ENCODE data around the gene SORCS3.

Gene SORCS3

GRCh38 chr10:105148921-105149320 lies 507.8 kb downstream of the SORCS3 start:
- H3K9me3 ChIP-seq (ENCODE audit: insufficient read depth, low read depth, low read length), result no peaks in the 10 kb centered on the region
- no peaks in the 10 kb centered on the region for H3K4me1 ChIP-seq (ENCODE audit: insufficient read depth, low read length, poor library complexity, severe bottlenecking)
- no peak overlapping the region for H3K4me2 ChIP-seq (ENCODE audit: low read depth, low read length, poor library complexity, severe bottlenecking)
- no peaks in the 10 kb centered on the region for H3K9me2 ChIP-seq (replicated peaks; ENCODE audit: low read depth, low read length)
- no peaks in the 10 kb centered on the region for H3K79me2 ChIP-seq (ENCODE audit: insufficient read depth, low read length)
- H3K4me3 ChIP-seq (ENCODE audit: low read length, poor library complexity, severe bottlenecking), result no peak overlapping the region
- H4K20me1 ChIP-seq (ENCODE audit: insufficient read depth, low read length, poor library complexity, severe bottlenecking), result no peaks in the 10 kb centered on the region
- no peaks in the 10 kb centered on the region for H3K36me3 ChIP-seq (ENCODE audit: insufficient read depth, low read length)
- H3K27me3 ChIP-seq (ENCODE audit: insufficient read depth, low read length, poor library complexity, severe bottlenecking), result no peaks in the 10 kb centered on the region
- H3K9ac ChIP-seq (ENCODE audit: low read depth, low read length, poor library complexity, severe bottlenecking), result no peak overlapping the region
- no peaks in the 10 kb centered on the region for H3F3A ChIP-seq (ENCODE audit: low read depth)
- no peak overlapping the region for H2AFZ ChIP-seq (ENCODE audit: low read length)
- TF ChIP-seq EZH2phosphoT487 (IDR thresholded peaks at IDR 0.05; ENCODE audit: borderline replicate concordance) (no peak), CTCF (conservative IDR thresholded peaks at IDR 0.05; ENCODE audit: low read length) (no peak)

DNA sequence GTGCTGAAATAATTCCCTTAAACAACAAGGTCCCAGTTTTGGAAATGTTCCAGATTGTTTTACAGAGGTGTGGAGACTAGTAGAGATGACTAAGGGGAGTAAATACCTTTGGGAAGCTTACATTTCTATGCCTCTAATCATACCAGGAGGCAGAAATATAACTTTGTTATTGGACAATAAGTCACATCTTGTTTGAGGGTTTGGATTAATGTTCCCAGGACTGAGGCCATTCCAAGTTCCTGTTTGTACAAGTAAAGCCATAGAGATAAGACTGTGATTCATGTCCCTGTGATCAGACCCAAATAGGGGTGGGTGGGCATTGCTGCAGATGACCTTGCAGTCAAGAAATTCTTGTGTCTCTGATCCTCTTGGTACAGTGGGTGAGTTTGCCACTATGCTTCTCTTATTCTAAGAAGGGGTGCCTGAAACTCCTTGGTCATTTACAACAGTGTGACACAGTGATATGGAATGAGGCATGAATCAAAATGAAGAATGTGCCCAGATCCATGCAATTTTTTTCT lies 508.3 kb downstream of the SORCS3 start:
- Histone ChIP-seq H4K20me1 (ENCODE audit: insufficient read depth, low read length, poor library complexity, severe bottlenecking) (no peaks in the 10 kb centered on the region), H2AFZ (ENCODE audit: low read length) (no peak overlapping the region), H3K36me3 (ENCODE audit: insufficient read depth, low read length) (no peaks in the 10 kb centered on the region), H3F3A (ENCODE audit: low read depth) (no peaks in the 10 kb centered on the region), H3K4me1 (ENCODE audit: insufficient read depth, low read length, poor library complexity, severe bottlenecking) (no peaks in the 10 kb centered on the region), H3K27me3 (ENCODE audit: insufficient read depth, low read length, poor library complexity, severe bottlenecking) (no peaks in the 10 kb centered on the region), H3K9ac (ENCODE audit: low read depth, low read length, poor library complexity, severe bottlenecking) (no peak overlapping the region), H3K79me2 (ENCODE audit: insufficient read depth, low read length) (no peaks in the 10 kb centered on the region), H3K4me3 (ENCODE audit: low read length, poor library complexity, severe bottlenecking) (no peak overlapping the region), H3K4me2 (ENCODE audit: low read depth, low read length, poor library complexity, severe bottlenecking) (no peak overlapping the region), H3K9me2 (replicated peaks; ENCODE audit: low read depth, low read length) (no peaks in the 10 kb centered on the region), H3K9me3 (ENCODE audit: insufficient read depth, low read depth, low read length) (no peaks in the 10 kb centered on the region)
- TF ChIP-seq EZH2phosphoT487 (IDR thresholded peaks at IDR 0.05; ENCODE audit: borderline replicate concordance) (no peak), CTCF (conservative IDR thresholded peaks at IDR 0.05; ENCODE audit: low read length) (no peak)

GRCh38 chr10:105150259-105150880 lies 509.3 kb downstream of the SORCS3 start:
- H3K4me3 ChIP-seq (ENCODE audit: low read length, poor library complexity, severe bottlenecking), result no peak overlapping the region
- no peak for TF ChIP-seq CTCF (conservative IDR thresholded peaks at IDR 0.05; ENCODE audit: low read length)
- TF ChIP-seq EZH2phosphoT487 (IDR thresholded peaks at IDR 0.05; ENCODE audit: borderline replicate concordance), result no peak
- H3K4me2 ChIP-seq (ENCODE audit: low read depth, low read length, poor library complexity, severe bottlenecking), result no peak overlapping the region
- H2AFZ ChIP-seq (ENCODE audit: low read length), result no peak overlapping the region
- H3K36me3 ChIP-seq (ENCODE audit: insufficient read depth, low read length), result no peaks in the 10 kb centered on the region
- no peaks in the 10 kb centered on the region for H3K79me2 ChIP-seq (ENCODE audit: insufficient read depth, low read length)
- H3F3A ChIP-seq (ENCODE audit: low read depth), result no peaks in the 10 kb centered on the region
- H3K9me2 ChIP-seq (replicated peaks; ENCODE audit: low read depth, low read length), result no peaks in the 10 kb centered on the region
- no peaks in the 10 kb centered on the region for H3K4me1 ChIP-seq (ENCODE audit: insufficient read depth, low read length, poor library complexity, severe bottlenecking)
- H3K9ac ChIP-seq (ENCODE audit: low read depth, low read length, poor library complexity, severe bottlenecking), result no peak overlapping the region
- H3K27me3 ChIP-seq (ENCODE audit: insufficient read depth, low read length, poor library complexity, severe bottlenecking), result no peaks in the 10 kb centered on the region
- no peaks in the 10 kb centered on the region for H4K20me1 ChIP-seq (ENCODE audit: insufficient read depth, low read length, poor library complexity, severe bottlenecking)
- no peaks in the 10 kb centered on the region for H3K9me3 ChIP-seq (ENCODE audit: insufficient read depth, low read depth, low read length)

Measured in Loucy (cell line).